ENCODE measurements around the gene ASTN2. TPM values are rescaled to one million over a fixed set of nuclear protein-coding genes. Genes with fewer than 3 reads are reported as not detected.

ASTN2 gene
- total RNA-seq, 1 donor from 2014 or later: 2.3 TPM

- Histone ChIP-seq H3K4me3 (no peak overlapping the region), H3K36me3 (no peaks in the 10 kb centered on the region), H3K27me3 (no peaks in the 10 kb centered on the region), H3K9me3 (no peaks in the 10 kb centered on the region), H3K27ac (no peak overlapping the region), H3K4me1 (no peaks in the 10 kb centered on the region)
- no peak for DNase-seq (ENCODE audit: low spot score in 2 of 2)
- TF ChIP-seq CTCF (IDR thresholded peaks at IDR 0.05): no peak
- intact Hi-C loops (cut with DNase I): no loop called here
These were observed 384.5 kb downstream of the ASTN2 start for GRCh38 chr9:117030254-117030768.

GRCh38 chr9:117029341-117029740 lies 385.5 kb downstream of the ASTN2 start:
- Histone ChIP-seq H3K9me3 (no peaks in the 10 kb centered on the region), H3K4me3 (no peak overlapping the region), H3K27me3 (no peaks in the 10 kb centered on the region), H3K27ac (no peak overlapping the region), H3K4me1 (no peaks in the 10 kb centered on the region), H3K36me3 (no peaks in the 10 kb centered on the region)
- intact Hi-C loops (cut with DNase I): no loop called here
- no peak for TF ChIP-seq CTCF (IDR thresholded peaks at IDR 0.05)
- DNase-seq (ENCODE audit: low spot score in 2 of 2): no peak

- H3K9me3 ChIP-seq: no peaks in the 10 kb centered on the region
- no peak overlapping the region for H3K27ac ChIP-seq
- no peak for DNase-seq (ENCODE audit: low spot score in 2 of 2)
- no peaks in the 10 kb centered on the region for H3K27me3 ChIP-seq
- TF ChIP-seq CTCF (IDR thresholded peaks at IDR 0.05): no peak
- intact Hi-C loops (cut with DNase I): no loop called here
- H3K36me3 ChIP-seq: no peaks in the 10 kb centered on the region
- no peaks in the 10 kb centered on the region for H3K4me1 ChIP-seq
- no peak overlapping the region for H3K4me3 ChIP-seq
These were observed 386.6 kb downstream of the ASTN2 start for GRCh38 chr9:117028103-117028858.

GRCh38 chr9:117021906-117022305 lies 393.0 kb downstream of the ASTN2 start:
- Histone ChIP-seq H3K4me3 (no peak overlapping the region), H3K27me3 (no peaks in the 10 kb centered on the region), H3K27ac (no peak overlapping the region), H3K9me3 (no peaks in the 10 kb centered on the region), H3K36me3 (no peaks in the 10 kb centered on the region), H3K4me1 (no peaks in the 10 kb centered on the region)
- intact Hi-C loops (cut with DNase I): no loop called here
- TF ChIP-seq CTCF (IDR thresholded peaks at IDR 0.05): no peak
- DNase-seq (ENCODE audit: low spot score in 2 of 2): no peak

GRCh38 chr9:117018966-117019617 lies 395.8 kb downstream of the ASTN2 start:
- Histone ChIP-seq H3K27ac (no peak overlapping the region), H3K9me3 (no peaks in the 10 kb centered on the region), H3K4me3 (no peak overlapping the region), H3K4me1 (no peaks in the 10 kb centered on the region), H3K27me3 (no peaks in the 10 kb centered on the region), H3K36me3 (no peaks in the 10 kb centered on the region)
- intact Hi-C loops (cut with DNase I): no loop called here
- DNase-seq (ENCODE audit: low spot score in 2 of 2): no peak
- TF ChIP-seq CTCF (IDR thresholded peaks at IDR 0.05): no peak

All from ascending aorta (tissue), 2 donors.